GM19467 (cell line): ENCODE measurements around the gene NGDN.

Source experiments
- ATAC-seq: cut with Tn5 transposase; IDR thresholded peaks from one replicate; pipeline ENCODE4 v1.9.1; 2021; ENCODE audit warnings: mild to moderate bottlenecking, moderate library complexity; ENCODE audit not compliant: unreplicated experiment

Gene NGDN

GRCh38 chr14:23468704-23469126 is 788 bp upstream of the NGDN start:
- ATAC-seq = no peak

GRCh38 chr14:23469906-23470403 is 452 bp downstream of the NGDN start:
- ATAC-seq = peak; percentile 16

GRCh38 chr14:23470947-23471346 is 1.4 kb downstream of the NGDN start:
- ATAC-seq = no peak

- no peak for ATAC-seq
These were observed 8.7 kb downstream of the NGDN start for GRCh38 chr14:23478109-23478759.

- no peak for ATAC-seq
These were observed 12.0 kb downstream of the NGDN start for GRCh38 chr14:23481362-23481970.

- ATAC-seq = no peak
These were observed 12.7 kb downstream of the NGDN start for GRCh38 chr14:23481979-23482822.

- ATAC-seq = no peak
These were observed 13.3 kb downstream of the NGDN start for GRCh38 chr14:23482823-23483148.

GRCh38 chr14:23483236-23483854 is 13.8 kb downstream of the NGDN start:
- ATAC-seq = no peak

- no peak for ATAC-seq
These were observed 15.8 kb downstream of the NGDN start for GRCh38 chr14:23485326-23485725.

- no peak for ATAC-seq
These were observed 16.5 kb downstream of the NGDN start for GRCh38 chr14:23486036-23486435.

- no peak for ATAC-seq
These were observed 17.7 kb downstream of the NGDN start for GRCh38 chr14:23487216-23487615.

GRCh38 chr14:23492618-23493272 is 23.2 kb downstream of the NGDN start:
- ATAC-seq = no peak

- ATAC-seq = no peak
These were observed 24.7 kb downstream of the NGDN start for GRCh38 chr14:23494223-23494622.

GRCh38 chr14:23512156-23512555 is 42.7 kb downstream of the NGDN start:
- ATAC-seq = no peak

- ATAC-seq = no peak
These were observed 43.7 kb downstream of the NGDN start for GRCh38 chr14:23513005-23513817.

GRCh38 chr14:23513818-23514643 is 44.5 kb downstream of the NGDN start:
- no peak for ATAC-seq

GRCh38 chr14:23514644-23514957 is 45.1 kb downstream of the NGDN start:
- no peak for ATAC-seq

- no peak for ATAC-seq
These were observed 48.3 kb downstream of the NGDN start for GRCh38 chr14:23517650-23518326.

- no peak for ATAC-seq
These were observed 49.2 kb downstream of the NGDN start for GRCh38 chr14:23518709-23519108.
